NCI-H187 treated with DMSO at 0.1 percent for 48 hours (cell line): ENCODE measurements around the gene RPRD1A.
"Not testable (repeated sequence)": the region's sequence is repeated elsewhere in the genome, so short reads cannot be mapped to it uniquely, and the experiment has no call there.

ENCODE experiments used
- DNase-seq: peaks from one replicate; lab custom pipeline; 2025; lab: John Stamatoyannopoulos, UW

RPRD1A gene

GRCh38 chr18:35967866-35968265 lies 99.5 kb downstream of the RPRD1A start:
- not testable (repeated sequence) for DNase-seq

- DNase-seq = no peak
Observed at GRCh38 chr18:35964319-35964718, 103.0 kb downstream of the RPRD1A start.

- DNase-seq = no peak
Observed at GRCh38 chr18:35962320-35962719, 105.0 kb downstream of the RPRD1A start.

GRCh38 chr18:35956226-35956625 lies 111.1 kb downstream of the RPRD1A start:
- DNase-seq = no peak

- DNase-seq = no peak
Observed at GRCh38 chr18:35953688-35954087, 113.7 kb downstream of the RPRD1A start.

- no peak for DNase-seq
Observed at GRCh38 chr18:35950628-35950982, 116.8 kb downstream of the RPRD1A start.

GRCh38 chr18:35949903-35950627 lies 117.3 kb downstream of the RPRD1A start:
- no peak for DNase-seq

GRCh38 chr18:35949090-35949489 lies 118.3 kb downstream of the RPRD1A start:
- no peak for DNase-seq

GRCh38 chr18:35948080-35948479 lies 119.3 kb downstream of the RPRD1A start:
- DNase-seq = no peak

GRCh38 chr18:35942661-35943060 lies 124.7 kb downstream of the RPRD1A start:
- no peak for DNase-seq

- DNase-seq = no peak
Observed at GRCh38 chr18:35942133-35942532, 125.2 kb downstream of the RPRD1A start.

GRCh38 chr18:35941299-35941698 lies 126.1 kb downstream of the RPRD1A start:
- no peak for DNase-seq
